ENCODE measurements around the gene CCR2. TPM values are rescaled to one million over a fixed set of nuclear protein-coding genes. Genes with fewer than 3 reads are reported as not detected.

The CCR2 gene
- total RNA-seq, 1 experiment from 2014 or later = not detected

DNA sequence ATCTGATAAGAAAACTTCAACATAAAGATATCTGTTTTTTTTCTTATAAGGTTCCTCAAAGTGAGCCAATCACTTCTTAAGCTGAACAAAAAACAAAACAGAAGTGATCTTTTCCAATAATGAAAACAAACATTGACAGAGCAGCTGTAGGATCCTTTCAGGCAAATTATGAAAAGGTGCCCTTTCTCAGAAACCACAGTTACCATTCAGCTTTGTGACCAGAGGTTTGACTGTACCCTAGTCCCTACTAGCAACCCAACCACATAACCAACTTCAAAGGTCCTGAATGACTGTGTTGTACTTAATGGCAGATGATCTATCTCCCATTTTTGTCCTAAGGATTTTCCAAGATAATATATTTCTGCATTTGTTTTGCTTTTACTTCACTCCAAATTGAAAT is 39.4 kb upstream of the CCR2 start:
- DNase-seq = no peak
- Histone ChIP-seq H3K9me2 (ENCODE audit: insufficient read depth) (no peaks in the 10 kb centered on the region), H4K20me1 (ENCODE audit: insufficient read depth) (no peaks in the 10 kb centered on the region), H3K4me1 (replicated peaks; ENCODE audit: insufficient read depth) (peaks cover 10% of the 10 kb centered on the region), H3K4me3 (no peak overlapping the region), H3K27ac (no peak overlapping the region), H3K9me3 (ENCODE audit: insufficient read depth, low read depth) (peaks cover 3% of the 10 kb centered on the region; the same call in 1 of the 2 replicates), H3F3A (ENCODE audit: insufficient read depth, low read depth) (0 out of 2 replicates have a peak, but pooled peaks cover 7% of the 10 kb centered on the region), H2AFZ (no peak overlapping the region), H3K79me2 (ENCODE audit: low read depth) (no peaks in the 10 kb centered on the region), H3K27me3 (ENCODE audit: insufficient read depth, low read depth) (no peaks in the 10 kb centered on the region), H3K4me2 (no peak overlapping the region), H3K36me3 (ENCODE audit: low read depth) (no peaks in the 10 kb centered on the region)
- no TSS peak for BruUV-seq (replicated peaks)
- intact Hi-C loops (cut with micrococcal nuclease; ENCODE audit: unreplicated experiment) = no loop called here
- TF ChIP-seq CTCF (conservative IDR thresholded peaks at IDR 0.05) (no peak), EZH2 (IDR thresholded peaks at IDR 0.05; ENCODE audit: low read depth) (no peak)
- ChIA-PET POLR2A (ENCODE audit: unreplicated experiment) (no interaction called here), CTCF (no interaction called here)

DNA sequence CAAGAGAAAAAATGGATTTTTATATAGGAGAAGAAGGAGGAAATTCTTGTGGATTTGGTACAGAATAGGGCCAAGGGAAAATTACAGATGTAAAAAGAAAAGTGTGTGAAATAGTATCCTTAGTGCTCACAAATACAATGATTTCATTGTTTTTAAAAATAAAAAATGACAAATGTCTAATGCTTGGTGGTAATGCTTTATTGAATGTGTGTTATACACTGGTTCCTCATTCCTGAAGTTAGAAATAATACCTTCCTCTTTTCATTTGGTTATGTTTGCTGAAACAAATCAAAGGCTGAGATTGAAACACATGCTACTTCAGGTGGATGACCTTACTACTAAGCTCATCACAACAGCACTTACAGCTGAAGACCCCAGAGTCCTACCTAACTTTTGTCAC is 37.7 kb upstream of the CCR2 start:
- no peak overlapping the region for H3K4me2 ChIP-seq
- H3K9me3 ChIP-seq (ENCODE audit: insufficient read depth, low read depth) = peaks cover 2% of the 10 kb centered on the region; the same call in 1 of the 2 replicates
- no peak for DNase-seq
- CTCF ChIA-PET = no interaction called here
- POLR2A ChIA-PET (ENCODE audit: unreplicated experiment) = no interaction called here
- H3K27me3 ChIP-seq (ENCODE audit: insufficient read depth, low read depth) = no peaks in the 10 kb centered on the region
- H3K27ac ChIP-seq = no peak overlapping the region
- no peak overlapping the region for H2AFZ ChIP-seq
- H3K79me2 ChIP-seq (ENCODE audit: low read depth) = no peaks in the 10 kb centered on the region
- TF ChIP-seq CTCF (conservative IDR thresholded peaks at IDR 0.05) (no peak), EZH2 (IDR thresholded peaks at IDR 0.05; ENCODE audit: low read depth) (no peak)
- H3K4me1 ChIP-seq (replicated peaks; ENCODE audit: insufficient read depth) = peaks cover 10% of the 10 kb centered on the region
- no TSS peak for BruUV-seq (replicated peaks)
- no peaks in the 10 kb centered on the region for H4K20me1 ChIP-seq (ENCODE audit: insufficient read depth)
- no peaks in the 10 kb centered on the region for H3K36me3 ChIP-seq (ENCODE audit: low read depth)
- H3F3A ChIP-seq (ENCODE audit: insufficient read depth, low read depth) = 0 out of 2 replicates have a peak, but pooled peaks cover 7% of the 10 kb centered on the region
- H3K4me3 ChIP-seq = no peak overlapping the region
- intact Hi-C loops (cut with micrococcal nuclease; ENCODE audit: unreplicated experiment) = no loop called here
- no peaks in the 10 kb centered on the region for H3K9me2 ChIP-seq (ENCODE audit: insufficient read depth)

GRCh38 chr3:46318207-46318927 is 35.5 kb upstream of the CCR2 start:
- POLR2A ChIA-PET (ENCODE audit: unreplicated experiment) = no interaction called here

More at GRCh38 chr3:46318207-46318927, 35.5 kb upstream of the CCR2 start:
- Histone ChIP-seq H3K36me3 (ENCODE audit: low read depth) (no peaks in the 10 kb centered on the region), H2AFZ (no peak overlapping the region), H4K20me1 (ENCODE audit: insufficient read depth) (no peaks in the 10 kb centered on the region), H3K4me3 (no peak overlapping the region), H3K27me3 (ENCODE audit: insufficient read depth, low read depth) (no peaks in the 10 kb centered on the region), H3F3A (ENCODE audit: insufficient read depth, low read depth) (0 out of 2 replicates have a peak, but pooled peaks cover under 1% of the 10 kb centered on the region), H3K9me3 (ENCODE audit: insufficient read depth, low read depth) (no peaks in the 10 kb centered on the region), H3K4me1 (replicated peaks; ENCODE audit: insufficient read depth) (no peaks in the 10 kb centered on the region), H3K9me2 (ENCODE audit: insufficient read depth) (no peaks in the 10 kb centered on the region), H3K27ac (no peak overlapping the region), H3K79me2 (ENCODE audit: low read depth) (no peaks in the 10 kb centered on the region), H3K4me2 (no peak overlapping the region)
- TF ChIP-seq EZH2 (IDR thresholded peaks at IDR 0.05; ENCODE audit: low read depth) (no peak), CTCF (conservative IDR thresholded peaks at IDR 0.05) (no peak)
- BruUV-seq (replicated peaks) = no TSS peak
- no peak for DNase-seq
- intact Hi-C loops (cut with micrococcal nuclease; ENCODE audit: unreplicated experiment) = no loop called here
- CTCF ChIA-PET = no interaction called here
